ENCODE results near the gene SHANK1.

Gene SHANK1

GRCh38 chr19:50718255-50719118 is 1.1 kb downstream of the SHANK1 start (continued):
- TF ChIP-seq SALL2 (tag by site-specific recombination; IDR thresholded peaks at IDR 0.05; ENCODE audit: borderline replicate concordance) (no peak), ZNF155 (tag by site-specific recombination; IDR thresholded peaks at IDR 0.05) (no peak), WT1 (tag by site-specific recombination; IDR thresholded peaks at IDR 0.05) (no peak), ZNF658 (tag by site-specific recombination; IDR thresholded peaks at IDR 0.05) (no peak), ZSCAN4 (tag by site-specific recombination; IDR thresholded peaks at IDR 0.05) (no peak), ZNF677 (tag by site-specific recombination; IDR thresholded peaks at IDR 0.05) (no peak), SP3 (tag by site-specific recombination; IDR thresholded peaks at IDR 0.05) (peak; percentile 46), ZNF146 (tag by site-specific recombination; IDR thresholded peaks at IDR 0.05) (no peak), ZNF571 (tag by site-specific recombination; IDR thresholded peaks at IDR 0.05) (no peak), ZNF362 (tag by site-specific recombination; IDR thresholded peaks at IDR 0.05) (no peak), ZNF555 (tag by site-specific recombination; conservative IDR thresholded peaks at IDR 0.05) (no peak), ZNF37A (tag by site-specific recombination; IDR thresholded peaks at IDR 0.05) (no peak), SCRT2 (tag by site-specific recombination; IDR thresholded peaks at IDR 0.05) (no peak), ZNF221 (tag by site-specific recombination; IDR thresholded peaks at IDR 0.05; ENCODE audit: borderline replicate concordance) (no peak), ZBTB11 (tag by site-specific recombination; conservative IDR thresholded peaks at IDR 0.05; ENCODE audit: low read depth) (no peak), SCRT1 (tag by site-specific recombination; IDR thresholded peaks at IDR 0.05; ENCODE audit: borderline replicate concordance) (no peak), ZNF302 (tag by site-specific recombination; IDR thresholded peaks at IDR 0.05; ENCODE audit: low read depth) (no peak), AEBP2 (tag by site-specific recombination; IDR thresholded peaks at IDR 0.05; ENCODE audit: borderline replicate concordance) (no peak), KLF7 (tag by site-specific recombination; IDR thresholded peaks at IDR 0.05; ENCODE audit: borderline replicate concordance) (no peak), ZNF18 (tag by site-specific recombination; IDR thresholded peaks at IDR 0.05) (no peak), GLIS2 (tag by site-specific recombination; IDR thresholded peaks at IDR 0.05) (peak; percentile 50), KLF9 (tag by site-specific recombination; IDR thresholded peaks at IDR 0.05; ENCODE audit: low read depth) (no peak; the same call in 1 of the 2 replicates), ZIC2 (tag by site-specific recombination; IDR thresholded peaks at IDR 0.05) (0 out of 2 replicates have a peak, but pooled peaks have one; percentile 26), ZNF558 (tag by site-specific recombination; IDR thresholded peaks at IDR 0.05) (no peak), ZNF626 (tag by site-specific recombination; IDR thresholded peaks at IDR 0.05) (no peak), ZNF501 (tag by site-specific recombination; IDR thresholded peaks at IDR 0.05) (no peak), SETDB1 (IDR thresholded peaks at IDR 0.05; ENCODE audit: insufficient read length, low read length) (no peak)
